DOHH2 (cell line): ENCODE measurements around the gene PPP4R1.
"Not testable (repeated sequence)": the region's sequence is repeated elsewhere in the genome, so short reads cannot be mapped to it uniquely, and the experiment has no call there.

Source experiments
- H3F3A ChIP-seq: fragments of 200-600 bp; sonication (generic), shearing (Covaris generic); 2 replicates; pipeline ENCODE4 v1.6.0; 2016; ENCODE audit warnings: antibody characterized with exemption, mild to moderate bottlenecking; ENCODE audit not compliant: control insufficient read depth, insufficient read depth
- H3K27ac ChIP-seq: fragments of 200-600 bp; sonication (generic); 2 replicates; pipeline ENCODE4 v1.5.1; 2014; ENCODE audit warnings: low read depth, mild to moderate bottlenecking, low read length, moderate library complexity
- H3K27me3 ChIP-seq: fragments of 200-600 bp; sonication (generic); 2 replicates; pipeline ENCODE4 v1.6.1; 2014; ENCODE audit warnings: mild to moderate bottlenecking, low read length, mixed read lengths; ENCODE audit not compliant: control insufficient read depth
- H3K36me3 ChIP-seq: fragments of 200-600 bp; sonication (generic); 2 replicates; pipeline ENCODE4 v1.6.1; 2014; ENCODE audit warnings: mild to moderate bottlenecking, low read length, moderate library complexity, mixed read lengths; ENCODE audit not compliant: control insufficient read depth
- H3K4me1 ChIP-seq: fragments of 200-600 bp; sonication (generic); 2 replicates; pipeline ENCODE4 v1.6.1; 2014; ENCODE audit warnings: mild to moderate bottlenecking, low read length, mixed read lengths; ENCODE audit not compliant: control insufficient read depth
- H3K4me2 ChIP-seq: fragments of 200-600 bp; sonication (generic); 2 replicates; pipeline ENCODE4 v1.6.0; 2014; ENCODE audit warnings: mild to moderate bottlenecking, low read length, moderate library complexity
- H3K4me3 ChIP-seq: fragments of 200-600 bp; sonication (generic); 2 replicates; pipeline ENCODE4 v1.5.1; 2014; ENCODE audit warnings: mild to moderate bottlenecking, low read length, mixed read lengths
- H3K79me2 ChIP-seq: fragments of 200-600 bp; sonication (generic); 2 replicates; pipeline ENCODE4 v1.6.1; 2014; ENCODE audit warnings: mild to moderate bottlenecking, low read length, mixed read lengths; ENCODE audit not compliant: control insufficient read depth
- H3K9me2 ChIP-seq: fragments of 200-600 bp; sonication (generic); replicated peaks from 2 replicates; pipeline ENCODE4 v1.6.1; 2014; ENCODE audit warnings: mild to moderate bottlenecking, low read length, mixed read lengths; ENCODE audit not compliant: control insufficient read depth
- H3K9me3 ChIP-seq: fragments of 200-600 bp; sonication (generic); 2 replicates; pipeline ENCODE4 v1.6.1; 2014; ENCODE audit warnings: antibody characterized with exemption, low read length, mixed read lengths; ENCODE audit not compliant: control insufficient read depth, insufficient read depth
- H4K20me1 ChIP-seq: fragments of 200-600 bp; sonication (generic); 2 replicates; pipeline ENCODE4 v1.6.0; 2014; ENCODE audit warnings: low read depth, mild to moderate bottlenecking, antibody characterized with exemption, low read length, moderate library complexity; ENCODE audit not compliant: control insufficient read depth, insufficient read depth
- CTCF ChIP-seq: fragments of 200-600 bp; sonication (generic); IDR thresholded peaks from one replicate; pipeline ENCODE4 v1.5.1; 2014; ENCODE audit warnings: antibody characterized with exemption, mild to moderate bottlenecking, low read depth, low read length; ENCODE audit not compliant: poor library complexity, severe bottlenecking
- EZH2phosphoT487 ChIP-seq: fragments of 200-600 bp; sonication (generic); IDR thresholded peaks from 2 replicates; pipeline ENCODE4 v1.6.1; 2017; ENCODE audit warnings: borderline replicate concordance, mild to moderate bottlenecking, antibody characterized with exemption, low read length, moderate library complexity, mixed read lengths

PPP4R1 gene

GRCh38 chr18:9608298-9608697 lies 6.1 kb downstream of the PPP4R1 start:
- TF ChIP-seq CTCF (no peak), EZH2phosphoT487 (no peak)
- no peaks in the 10 kb centered on the region for H3K9me2 ChIP-seq
- no peak overlapping the region for H3K27ac ChIP-seq
- H3K79me2 ChIP-seq, result peaks cover 95% of the 10 kb centered on the region
- H3K9me3 ChIP-seq, result no peaks in the 10 kb centered on the region; the same call in 1 of the 2 replicates
- peaks cover 8% of the 10 kb centered on the region for H3F3A ChIP-seq
- H3K4me1 ChIP-seq, result peaks cover 14% of the 10 kb centered on the region
- peaks cover 8% of the 10 kb centered on the region; the same call in 1 of the 2 replicates for H4K20me1 ChIP-seq
- peaks cover 12% of the 10 kb centered on the region for H3K36me3 ChIP-seq
- no peaks in the 10 kb centered on the region for H3K27me3 ChIP-seq
- H3K4me3 ChIP-seq, result no peak overlapping the region
- no peak overlapping the region for H3K4me2 ChIP-seq

GRCh38 chr18:9607111-9607510 lies 7.2 kb downstream of the PPP4R1 start:
- not testable (repeated sequence) for H3K4me2 ChIP-seq, H3K9me3 ChIP-seq, H3K4me1 ChIP-seq, H3F3A ChIP-seq, H4K20me1 ChIP-seq, H3K4me3 ChIP-seq, H3K27me3 ChIP-seq, H3K27ac ChIP-seq, H3K9me2 ChIP-seq
- Histone ChIP-seq H3K36me3 (peaks cover 12% of the 10 kb centered on the region), H3K79me2 (peaks cover 90% of the 10 kb centered on the region)

- Histone ChIP-seq H3K4me2 (no peak overlapping the region), H3K27me3 (no peaks in the 10 kb centered on the region), H3K9me2 (no peaks in the 10 kb centered on the region), H3K36me3 (peaks cover 3% of the 10 kb centered on the region), H3K9me3 (peaks cover 6% of the 10 kb centered on the region; the same call in 1 of the 2 replicates), H3K4me3 (no peak overlapping the region), H3K4me1 (no peaks in the 10 kb centered on the region), H3K79me2 (peaks cover 88% of the 10 kb centered on the region), H3K27ac (no peak overlapping the region), H3F3A (no peaks in the 10 kb centered on the region), H4K20me1 (no peaks in the 10 kb centered on the region; the same call in 1 of the 2 replicates)
- TF ChIP-seq CTCF (no peak), EZH2phosphoT487 (no peak)
These were observed 8.3 kb downstream of the PPP4R1 start for GRCh38 chr18:9606039-9606438.

GRCh38 chr18:9604348-9604747 lies 10.0 kb downstream of the PPP4R1 start:
- no peak for TF ChIP-seq CTCF
- no peaks in the 10 kb centered on the region; the same call in 1 of the 2 replicates for H4K20me1 ChIP-seq

More at GRCh38 chr18:9604348-9604747, 10.0 kb downstream of the PPP4R1 start:
- Histone ChIP-seq H3K9me2 (no peaks in the 10 kb centered on the region), H3K4me1 (no peaks in the 10 kb centered on the region), H3K4me3 (no peak overlapping the region), H3F3A (no peaks in the 10 kb centered on the region), H3K27me3 (no peaks in the 10 kb centered on the region), H3K36me3 (peaks cover 3% of the 10 kb centered on the region; the same call in 1 of the 2 replicates), H3K79me2 (peaks cover 89% of the 10 kb centered on the region), H3K4me2 (no peak overlapping the region), H3K9me3 (peaks cover 20% of the 10 kb centered on the region), H3K27ac (no peak overlapping the region)
